GM18498 (cell line): ENCODE data around the gene SLC16A5.

ENCODE experiments used
- ATAC-seq: cut with Tn5 transposase; IDR thresholded peaks from one replicate; pipeline ENCODE4 v1.9.1; 2021; ENCODE audit warnings: mild to moderate bottlenecking, moderate library complexity; ENCODE audit not compliant: unreplicated experiment

Gene SLC16A5

DNA sequence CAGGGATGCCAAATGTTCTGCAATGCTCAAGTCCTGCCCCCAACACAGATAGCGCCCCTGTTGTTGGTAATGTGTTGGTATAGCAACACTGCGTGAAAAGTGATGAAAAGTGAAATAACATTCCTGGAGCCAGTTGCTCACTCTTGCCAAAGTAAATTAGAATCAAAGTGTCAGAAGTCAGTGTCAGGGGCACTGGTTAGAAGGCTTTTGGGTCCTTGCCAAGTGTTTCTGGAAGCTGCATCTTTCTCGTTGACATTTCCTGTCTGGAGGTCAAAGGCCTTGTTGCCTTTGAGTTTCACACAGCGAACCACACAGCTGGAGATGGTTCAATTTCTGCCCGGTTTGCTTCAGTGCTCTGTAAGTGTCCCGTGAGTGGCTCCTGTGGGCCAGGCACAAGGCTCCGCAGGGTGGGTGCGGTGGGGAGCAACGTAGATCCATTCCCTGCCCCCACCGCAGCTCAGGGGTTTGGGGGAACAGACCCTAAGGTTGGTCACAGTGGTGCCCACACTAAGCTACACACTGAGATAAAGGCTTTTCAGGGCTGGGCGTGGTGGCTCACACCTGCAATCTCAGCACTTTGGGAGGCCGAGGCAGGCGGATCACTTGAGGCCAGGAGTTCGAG, 3.6 kb upstream of the SLC16A5 start:
- ATAC-seq = no peak

DNA sequence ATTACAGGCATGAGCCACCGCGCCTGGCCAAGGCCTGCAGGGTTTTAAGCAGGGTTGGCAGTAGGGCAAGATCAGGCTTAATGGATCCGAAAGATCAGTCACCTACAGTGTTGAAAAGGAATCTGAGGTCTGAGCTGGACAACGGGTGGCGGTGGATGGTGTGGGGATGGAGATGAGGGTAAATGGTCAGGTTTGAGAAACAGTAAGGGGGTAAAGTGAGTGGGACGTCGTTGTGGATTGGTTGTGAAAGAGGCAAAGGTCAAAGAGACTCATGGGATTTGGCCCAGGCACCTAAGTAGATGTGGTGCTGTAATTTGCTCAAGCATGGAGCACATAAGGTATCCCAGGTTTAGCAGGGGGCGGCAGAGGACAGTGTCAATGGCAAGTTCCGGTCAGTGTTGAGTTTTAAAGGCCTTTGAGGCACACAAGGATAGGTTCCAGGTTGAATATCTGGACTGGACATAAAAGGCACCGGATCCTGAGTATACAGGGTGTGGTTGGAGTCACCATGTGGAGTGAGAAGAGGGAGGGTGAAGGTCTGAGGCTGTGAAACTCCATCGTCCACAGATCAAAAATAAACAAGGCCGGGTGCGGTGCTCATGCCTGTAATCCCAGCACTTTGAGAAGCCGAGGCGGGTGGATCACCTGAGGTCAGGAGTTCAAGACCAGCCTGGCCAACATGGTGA, 1.1 kb upstream of the SLC16A5 start:
- ATAC-seq = no peak

DNA sequence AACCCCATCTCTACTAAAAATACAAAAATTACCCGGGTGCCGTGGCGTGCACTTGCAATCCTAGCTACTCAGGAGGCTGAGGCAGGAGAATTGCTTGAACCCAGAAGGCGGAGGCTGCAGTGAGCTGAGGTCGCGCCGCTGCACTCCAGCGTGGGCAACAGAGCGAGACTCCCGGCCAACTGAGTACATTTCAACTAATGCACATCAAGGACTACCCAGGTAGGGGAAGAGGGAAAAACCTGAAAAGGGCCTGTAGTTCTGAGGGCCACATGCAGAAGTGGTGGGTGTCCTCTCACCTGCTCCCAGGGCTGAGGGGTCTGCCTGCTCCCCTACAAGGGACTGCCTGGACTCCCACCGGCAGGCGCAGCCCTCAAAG, 584 bp upstream of the SLC16A5 start:
- no peak for ATAC-seq

DNA sequence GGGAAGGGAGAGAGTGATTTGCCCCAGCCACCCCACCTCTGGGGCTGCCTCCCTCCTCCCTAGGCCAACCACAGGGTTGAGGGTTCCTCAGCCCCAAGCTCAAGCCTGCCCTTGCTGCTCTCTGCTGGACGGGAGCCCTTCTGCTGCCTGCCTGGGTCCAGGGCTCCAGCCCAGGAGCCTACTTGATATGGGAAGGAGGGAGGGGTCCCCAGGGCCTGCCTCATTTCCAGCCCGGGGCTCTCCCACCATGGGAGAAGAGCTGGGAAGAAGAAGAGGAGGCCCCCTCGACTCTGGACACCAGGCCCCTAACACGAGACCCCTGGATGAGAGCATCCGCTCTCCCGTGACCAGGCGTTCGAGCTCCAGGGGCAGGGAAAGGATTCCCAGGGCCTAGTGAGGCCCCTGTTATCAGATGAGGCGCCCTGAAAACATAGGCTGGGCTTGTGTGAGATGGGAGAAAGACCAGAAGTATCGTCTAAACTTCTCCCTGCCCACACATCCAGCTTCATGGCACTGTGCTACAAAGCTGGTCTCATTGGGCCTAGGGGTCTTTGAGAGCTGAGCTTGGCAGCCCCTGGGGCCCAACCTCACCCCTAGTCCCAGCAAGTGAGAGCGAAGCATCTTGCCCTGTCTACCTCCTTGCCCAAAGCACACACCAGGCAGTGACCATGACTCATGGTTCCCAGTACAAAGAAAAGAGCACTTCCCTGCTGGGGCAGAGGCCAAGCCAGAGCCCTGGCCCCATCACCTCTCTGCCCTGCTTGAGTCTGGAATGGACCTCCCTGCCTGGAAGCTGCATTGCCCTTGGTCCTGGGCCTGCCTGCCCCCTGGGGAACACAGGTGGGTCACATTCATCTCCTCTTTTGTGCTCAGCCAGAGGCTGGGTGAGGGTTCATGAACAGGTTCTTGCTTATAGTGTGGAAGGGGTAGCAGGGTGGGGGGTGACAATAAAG, 987 bp downstream of the SLC16A5 start:
- no peak for ATAC-seq

DNA sequence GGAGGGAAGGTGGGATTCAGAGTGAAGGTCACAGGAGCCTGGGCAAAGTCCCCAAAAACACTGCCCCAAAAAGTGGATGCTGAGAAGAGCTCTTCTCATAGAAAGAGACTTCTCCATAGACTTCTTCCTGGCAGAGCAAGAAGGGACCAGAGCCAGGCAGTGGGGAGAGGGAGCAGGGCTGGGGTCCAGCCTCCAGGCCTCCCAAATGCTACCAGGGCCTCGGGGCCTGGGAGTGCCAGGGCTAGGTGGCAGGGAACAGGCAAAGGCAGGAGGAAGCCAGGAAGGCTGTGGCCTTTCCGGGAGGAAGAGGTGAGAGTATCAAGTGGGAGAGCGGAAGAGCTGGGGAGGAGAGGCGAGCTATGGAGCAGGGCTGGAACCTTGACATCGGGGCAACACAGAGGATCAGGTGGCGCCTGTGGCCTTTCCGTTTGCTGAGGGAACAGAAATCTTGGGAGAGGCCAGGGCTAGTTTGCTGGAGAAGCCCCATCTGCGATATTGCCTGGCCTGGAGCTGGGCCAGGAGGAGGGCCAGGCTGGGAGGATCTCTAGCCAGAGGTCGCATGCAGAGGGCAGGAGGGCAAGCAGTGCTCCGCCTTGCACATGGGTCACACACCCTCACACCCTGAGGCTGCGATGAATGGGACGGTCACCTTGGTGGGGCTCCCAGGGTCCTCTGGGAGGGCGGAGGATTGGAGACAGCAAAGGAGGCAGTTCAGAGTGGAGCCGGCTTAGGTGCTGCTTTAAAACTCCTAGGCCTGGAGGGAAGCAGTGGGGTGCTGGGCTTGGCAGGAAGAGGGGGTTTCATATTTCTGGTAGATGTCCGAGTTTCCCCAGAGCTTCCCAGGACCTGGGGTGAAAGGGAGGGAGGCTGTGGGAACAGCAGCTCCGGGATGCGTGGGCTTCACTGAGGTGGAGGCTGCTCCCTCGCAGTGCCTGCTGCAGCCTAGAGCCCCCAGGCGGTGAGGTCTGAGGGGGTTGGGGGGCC, 3.4 kb downstream of the SLC16A5 start:
- ATAC-seq = no peak

DNA sequence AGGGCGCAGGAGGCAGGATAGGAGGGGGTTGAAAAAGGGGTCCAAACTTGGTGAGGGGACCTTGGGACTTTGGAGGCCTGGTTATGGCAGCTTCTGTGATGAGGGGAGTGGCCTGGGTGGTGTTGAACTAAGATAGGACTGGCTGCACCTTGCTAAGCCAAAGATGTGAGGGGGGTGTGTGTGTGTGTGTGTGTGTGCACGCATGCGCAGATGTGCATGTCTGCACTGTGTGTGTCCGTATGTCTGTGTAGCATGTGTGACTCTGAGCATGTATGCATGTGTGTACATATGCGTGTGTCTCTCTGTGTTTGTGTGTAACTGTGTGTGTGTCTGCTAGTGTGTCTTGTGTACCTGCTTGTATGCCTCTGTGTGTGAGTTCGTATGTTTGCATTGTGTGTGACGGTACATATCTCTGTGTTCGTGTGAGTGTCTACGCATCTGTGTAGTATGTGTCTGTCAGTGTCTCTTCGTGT, 4.1 kb downstream of the SLC16A5 start:
- no peak for ATAC-seq

DNA sequence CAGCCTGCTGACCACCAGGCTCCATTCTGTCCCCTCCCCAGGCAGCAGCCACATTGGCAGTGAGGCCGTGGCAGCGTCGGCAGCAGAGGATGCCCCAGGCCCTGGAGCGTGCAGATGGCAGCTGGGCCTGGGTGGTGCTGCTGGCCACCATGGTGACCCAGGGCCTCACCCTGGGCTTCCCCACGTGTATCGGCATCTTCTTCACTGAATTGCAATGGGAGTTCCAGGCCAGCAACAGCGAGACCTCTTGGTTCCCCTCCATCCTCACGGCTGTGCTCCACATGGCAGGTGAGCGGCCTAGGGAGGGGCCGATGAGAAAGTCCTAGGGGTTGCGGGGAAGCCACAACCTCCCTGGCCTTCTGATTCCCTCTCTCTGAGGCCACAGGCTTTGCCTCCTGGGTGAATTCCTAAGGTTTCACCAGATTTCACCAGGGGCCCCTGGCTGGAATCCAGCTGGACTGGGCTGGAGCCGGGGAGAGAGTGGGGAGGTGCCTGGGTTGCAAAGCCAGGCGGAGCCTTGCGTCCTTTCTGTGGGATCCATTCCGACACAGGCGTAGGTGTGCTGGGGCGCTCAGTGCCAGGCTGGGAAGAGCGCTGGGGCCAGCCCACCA, 5.9 kb downstream of the SLC16A5 start:
- ATAC-seq = no peak

DNA sequence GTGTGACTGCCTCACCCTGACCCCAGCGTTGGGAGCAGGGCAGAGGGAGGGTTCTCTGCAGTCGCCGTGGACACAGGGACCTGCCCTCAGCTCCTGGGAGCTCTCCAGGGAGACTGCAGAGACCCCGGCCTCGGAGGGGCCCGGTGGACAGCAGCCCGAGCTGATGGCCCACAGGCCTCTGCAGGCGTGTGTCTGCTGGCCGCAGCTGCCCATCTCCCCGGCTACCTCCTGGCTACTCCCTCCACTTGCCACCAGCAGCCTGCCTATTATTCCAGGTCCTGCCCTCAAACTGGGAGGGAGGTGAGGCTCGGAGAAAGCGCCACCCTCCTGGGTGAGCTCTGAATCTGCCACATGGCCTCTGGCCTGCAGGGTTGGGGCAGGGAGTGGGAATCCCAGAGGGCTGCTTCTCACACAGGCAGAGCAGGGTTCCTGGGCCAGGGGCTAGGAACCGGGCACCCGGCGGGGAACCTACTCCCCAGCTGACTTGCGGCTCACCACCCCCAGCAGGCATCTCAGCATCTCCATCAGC, 7.2 kb downstream of the SLC16A5 start:
- no peak for ATAC-seq

DNA sequence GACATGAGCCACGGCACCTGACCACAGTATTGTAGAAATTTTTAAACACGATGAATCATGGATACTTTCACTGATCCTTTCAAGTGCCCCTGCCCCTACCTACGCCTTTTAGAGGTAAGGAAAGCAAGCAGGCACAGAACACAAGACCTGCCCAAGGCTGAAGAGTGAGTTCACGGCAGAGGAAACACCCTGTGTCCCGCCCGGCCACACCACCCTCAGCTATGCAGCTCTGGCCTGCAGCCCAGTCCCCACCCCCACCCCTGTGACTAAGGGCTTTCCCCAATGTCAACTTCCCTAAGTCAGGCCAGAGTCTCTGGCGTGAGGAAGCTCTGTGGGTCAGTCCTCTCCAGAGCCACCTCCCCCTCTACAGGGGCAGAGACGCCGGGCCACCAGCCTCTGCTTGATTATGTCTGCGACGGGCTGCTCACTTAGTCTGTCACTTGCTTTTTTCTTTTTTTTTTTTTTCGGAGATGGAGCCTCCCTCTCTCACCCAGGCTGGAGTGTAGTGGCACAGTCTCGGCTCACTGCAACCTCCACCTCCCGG, 8.4 kb downstream of the SLC16A5 start:
- ATAC-seq = no peak

DNA sequence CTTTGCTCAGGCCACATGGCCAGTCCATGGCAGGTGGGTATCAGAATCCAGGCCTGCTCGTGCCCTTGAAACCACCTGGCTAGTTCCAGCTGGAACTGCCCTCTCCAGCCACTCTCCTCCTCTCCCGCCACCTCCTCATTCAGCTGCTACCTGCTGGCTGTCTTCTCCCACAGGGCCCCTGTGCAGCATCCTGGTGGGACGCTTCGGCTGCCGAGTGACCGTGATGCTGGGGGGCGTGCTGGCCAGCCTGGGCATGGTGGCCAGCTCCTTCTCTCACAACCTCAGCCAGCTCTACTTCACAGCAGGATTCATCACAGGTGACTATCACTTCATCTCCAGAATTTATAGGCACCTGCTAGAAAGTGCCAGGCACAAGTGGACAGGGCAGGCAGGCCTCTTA, 10.1 kb downstream of the SLC16A5 start:
- ATAC-seq = no peak

DNA sequence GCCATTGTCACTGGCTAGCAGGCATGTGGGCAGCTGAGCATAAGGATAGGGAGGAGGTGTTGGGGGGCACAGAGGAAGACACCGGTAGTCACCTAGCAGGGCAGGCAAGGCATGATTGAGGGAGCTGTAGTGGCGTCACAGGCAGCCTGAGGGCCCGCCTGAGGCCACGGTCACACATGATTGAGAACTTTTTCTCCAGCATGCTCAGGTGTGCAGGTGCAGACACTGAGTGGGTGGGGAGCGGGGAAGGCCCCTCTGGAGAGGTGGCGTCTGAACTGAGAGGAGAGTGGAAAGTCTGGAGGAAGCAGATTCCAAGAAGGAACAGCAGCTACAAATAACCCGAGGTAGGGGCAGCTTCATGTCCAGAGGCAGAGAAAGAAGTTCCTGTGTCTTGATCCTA, 11.1 kb downstream of the SLC16A5 start:
- ATAC-seq = no peak

DNA sequence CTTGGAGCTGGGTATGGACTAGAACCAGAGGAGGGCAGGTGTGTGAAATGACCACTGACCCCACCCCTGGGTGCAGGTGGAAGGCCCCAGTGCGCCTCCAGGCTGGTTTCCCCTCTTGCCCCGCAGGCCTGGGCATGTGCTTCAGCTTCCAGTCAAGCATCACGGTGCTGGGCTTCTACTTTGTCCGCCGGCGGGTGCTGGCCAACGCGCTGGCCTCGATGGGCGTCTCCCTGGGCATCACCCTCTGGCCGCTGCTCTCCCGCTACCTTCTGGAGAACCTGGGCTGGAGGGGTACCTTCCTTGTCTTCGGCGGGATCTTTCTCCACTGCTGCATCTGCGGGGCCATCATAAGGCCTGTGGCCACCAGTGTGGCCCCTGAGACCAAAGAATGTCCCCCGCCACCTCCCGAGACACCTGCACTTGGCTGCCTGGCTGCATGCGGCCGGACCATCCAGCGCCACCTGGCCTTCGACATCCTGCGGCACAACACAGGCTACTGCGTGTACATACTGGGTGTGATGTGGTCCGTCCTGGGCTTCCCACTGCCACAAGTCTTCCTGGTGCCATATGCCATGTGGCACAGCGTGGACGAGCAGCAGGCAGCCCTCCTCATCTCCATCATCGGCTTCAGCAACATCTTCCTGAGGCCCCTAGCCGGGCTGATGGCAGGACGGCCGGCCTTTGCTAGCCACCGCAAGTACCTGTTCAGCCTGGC, 12.3 kb downstream of the SLC16A5 start:
- no peak for ATAC-seq

DNA sequence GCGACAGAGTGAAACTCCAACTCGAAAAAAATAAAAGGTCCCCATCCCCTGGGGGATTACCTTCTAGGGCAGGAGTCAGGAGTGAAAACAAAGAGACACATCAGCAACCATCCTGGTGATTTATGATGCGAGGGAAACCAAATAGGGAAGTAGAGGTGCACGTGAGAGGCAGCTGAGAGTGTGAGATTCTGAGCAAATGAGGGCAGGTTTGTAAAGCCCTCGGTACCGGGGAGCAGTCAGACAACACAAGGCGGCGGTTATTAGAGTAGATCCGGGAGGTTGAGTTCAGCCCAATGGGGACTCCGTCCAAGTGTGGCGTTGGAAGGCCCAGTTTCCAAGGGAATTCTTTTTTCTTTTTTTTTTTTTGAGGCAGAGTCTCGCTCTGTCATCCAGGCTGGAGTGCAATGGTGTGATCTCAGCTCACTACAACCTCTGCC, 14.6 kb downstream of the SLC16A5 start:
- ATAC-seq = no peak

DNA sequence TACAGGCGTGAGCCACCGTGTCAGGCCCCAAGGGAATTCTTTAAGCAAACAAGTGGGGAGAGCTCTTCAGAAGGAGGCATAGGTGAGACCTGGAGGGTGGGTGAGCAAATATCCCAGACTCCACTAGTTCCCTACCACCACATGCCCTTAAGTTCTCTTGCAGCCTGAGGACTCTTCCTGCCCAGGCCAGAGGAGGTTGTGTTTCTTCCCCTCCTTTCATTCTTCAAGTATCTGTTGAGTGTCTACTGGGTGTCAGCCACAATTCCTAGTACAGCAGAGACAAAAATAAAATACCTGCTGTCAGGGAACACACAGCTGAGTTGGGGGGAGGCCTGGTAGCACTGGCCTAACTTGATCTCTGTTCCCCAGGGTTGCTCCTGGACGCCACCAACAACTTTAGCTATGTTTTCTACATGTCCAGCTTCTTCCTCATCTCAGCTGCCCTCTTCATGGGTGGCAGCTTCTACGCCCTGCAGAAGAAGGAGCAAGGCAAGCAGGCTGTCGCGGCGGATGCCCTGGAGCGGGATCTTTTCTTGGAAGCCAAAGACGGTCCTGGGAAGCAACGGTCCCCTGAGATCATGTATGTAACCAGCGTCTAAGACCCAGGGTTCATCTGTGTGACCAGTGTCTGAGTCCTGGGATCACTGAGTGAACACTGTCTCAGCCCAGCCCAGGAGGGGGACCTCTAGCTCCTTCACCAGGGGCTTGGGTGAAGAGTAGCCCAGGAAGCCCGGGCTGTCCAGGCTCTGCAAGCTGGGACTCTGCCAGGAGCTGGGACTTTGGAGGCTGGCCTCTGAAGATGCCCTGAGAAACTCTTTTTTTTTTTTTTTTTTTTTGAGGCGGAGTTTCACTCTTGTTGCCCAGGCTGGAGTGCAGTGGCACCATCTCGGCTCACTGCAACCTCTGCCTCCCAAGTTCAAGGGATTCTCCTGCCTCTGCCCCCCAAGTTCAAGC, 16.1 kb downstream of the SLC16A5 start:
- ATAC-seq = no peak

DNA sequence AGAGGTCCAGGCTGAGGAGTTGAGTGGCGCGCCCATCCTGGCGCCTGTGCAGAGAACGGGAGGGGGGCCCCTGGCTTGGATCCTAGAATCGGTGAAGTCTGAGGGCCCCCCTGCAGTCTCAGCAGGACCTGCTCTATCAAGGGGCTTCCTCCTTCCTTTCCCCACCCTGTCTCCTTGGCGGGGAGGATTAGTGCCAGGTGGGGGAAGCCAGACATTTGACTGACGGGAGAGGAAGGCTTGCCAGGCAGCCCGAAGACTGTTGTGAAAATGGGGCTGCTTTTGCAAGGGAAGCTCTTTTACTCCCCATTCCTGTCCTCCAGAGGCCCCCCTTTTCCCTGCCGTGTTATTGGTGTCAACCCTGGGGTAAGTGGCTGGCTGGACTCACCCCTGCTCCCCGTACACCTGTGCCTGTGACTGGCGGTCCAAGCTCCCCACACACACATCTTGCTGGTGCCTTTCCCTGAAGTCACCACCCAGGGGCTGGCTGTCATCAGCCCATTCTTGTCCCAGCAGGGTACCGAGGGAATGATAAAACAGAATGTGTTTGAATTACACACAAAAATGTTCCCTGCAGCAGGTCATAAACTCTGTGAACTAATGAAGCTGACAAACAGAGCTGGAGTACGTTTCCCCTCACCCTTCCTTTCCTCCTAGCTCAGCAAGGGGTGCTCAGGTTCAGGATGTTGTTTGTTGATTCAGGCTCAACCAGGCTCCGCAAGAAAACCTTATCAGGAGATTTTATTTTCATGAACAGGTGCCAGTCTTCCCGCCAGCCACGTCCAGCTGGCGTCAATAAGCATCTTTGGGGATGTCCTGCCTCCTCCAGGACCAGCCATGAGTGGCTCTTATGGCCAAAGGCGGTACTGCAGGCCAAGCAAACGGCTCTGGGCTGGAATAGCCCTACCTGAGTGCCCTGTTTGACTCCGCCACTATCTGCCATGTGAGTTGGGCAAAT, 17.6 kb downstream of the SLC16A5 start:
- no peak for ATAC-seq

DNA sequence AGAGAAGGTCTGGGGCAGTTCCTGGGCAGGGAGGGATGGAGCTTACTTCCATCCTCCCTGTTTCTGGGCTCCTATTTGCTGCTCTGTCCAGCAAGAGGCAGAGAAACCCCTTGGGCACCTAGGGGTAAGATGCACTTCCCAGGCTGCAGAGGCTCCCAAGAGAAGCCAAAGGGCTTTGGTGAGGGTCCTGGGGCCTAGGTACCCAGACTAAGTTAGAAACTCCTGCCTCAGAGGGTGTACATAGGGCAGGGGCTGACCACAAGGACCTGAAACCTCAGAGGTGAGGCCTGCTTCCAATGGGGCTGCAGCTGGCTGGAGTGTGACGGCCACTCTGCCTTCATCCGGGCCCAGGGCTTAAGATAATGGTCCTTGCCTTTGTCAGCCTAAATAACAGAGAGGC, 20.4 kb downstream of the SLC16A5 start:
- ATAC-seq = no peak

DNA sequence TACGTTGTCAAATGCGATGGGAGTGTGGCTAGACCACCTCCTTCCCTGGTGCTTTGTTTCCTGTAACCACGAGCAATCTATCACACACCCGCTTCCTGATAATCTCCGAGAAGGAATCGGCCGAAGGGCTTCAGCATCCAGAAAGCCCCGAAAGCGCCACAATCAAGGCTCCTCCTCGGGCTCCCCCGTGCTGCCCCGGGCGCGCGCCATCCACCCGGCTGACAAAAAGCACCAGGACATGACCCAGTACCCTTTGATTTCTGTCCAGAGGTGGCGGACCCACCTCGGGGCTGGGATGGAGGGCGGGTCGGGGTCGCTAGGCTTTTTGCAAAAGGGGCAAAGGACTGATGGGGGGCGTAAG, 21.3 kb downstream of the SLC16A5 start:
- ATAC-seq = no peak
